ENCODE results near the gene TBC1D14. TPM values are rescaled to one million over a fixed set of nuclear protein-coding genes. Genes with fewer than 3 reads are reported as not detected.

The TBC1D14 gene
- total and polyA plus RNA-seq, 11 donors: 9.8 to 51.0 (median 34.3) TPM

GRCh38 chr4:7045553-7045952 is 135.9 kb downstream of the TBC1D14 start:
- 73 to 86% (median 76%) methylated on average over 8 of the region's 8 CpGs for WGBS, 4 donors

GRCh38 chr4:7045961-7046921 is 136.6 kb downstream of the TBC1D14 start:
- 76 to 81% (median 79%) methylated on average over 23 of the region's 23 CpGs for WGBS, 4 donors
- no peak for ATAC-seq
- TF ChIP-seq POLR2A (IDR thresholded peaks at IDR 0.05) (no peak), CTCF (IDR thresholded peaks at IDR 0.05) (no peak)
- Histone ChIP-seq H3K4me3 (peak overlapping the region in 3 of 12 donors; percentile 13 to 99 (median 99)), H3K27ac (peak overlapping the region in 1 of 12 donors; percentile 5), H3K36me3 (peaks cover 0 to 15% (median 0%) of the 10 kb centered on the region in 9 donors), H3K9me3 (no peaks in the 10 kb centered on the region), H3K27me3 (no peaks in the 10 kb centered on the region), H3K4me1 (peaks cover 8 to 73% (median 61%) of the 10 kb centered on the region in 12 donors)
- DNase-seq: peak in 1 of 5 donors; percentile 14
- intact Hi-C loops (cut with DNase I): loop anchor here in 4 of 10 donors (2.0 to 10.0 kb wide), 4 partner anchors 21 to 141 kb away; partner anchors contain the start of gene TBC1D14 (in 2 of the 4)

More at GRCh38 chr4:7045553-7045952, 135.9 kb downstream of the TBC1D14 start:
- DNase-seq (peak in 1 of 5 donors; percentile 3), ATAC-seq (no peak)
- intact Hi-C loops (cut with DNase I): loop anchor here in 4 of 10 donors (2.0 to 10.0 kb wide), 4 partner anchors 21 to 141 kb away; partner anchors contain the start of gene TBC1D14 (in 2 of the 4)
- no peaks in the 10 kb centered on the region for H3K9me3 ChIP-seq
- H3K4me3 ChIP-seq: peak overlapping the region in 4 of 12 donors; percentile 98 to 99 (median 99)
- TF ChIP-seq POLR2A (IDR thresholded peaks at IDR 0.05) (no peak), CTCF (IDR thresholded peaks at IDR 0.05) (no peak)
- no peaks in the 10 kb centered on the region for H3K27me3 ChIP-seq
- H3K27ac ChIP-seq: no peak overlapping the region
- peaks cover 0 to 9% (median 0%) of the 10 kb centered on the region in 9 donors for H3K36me3 ChIP-seq
- peaks cover 8 to 67% (median 58%) of the 10 kb centered on the region in 12 donors for H3K4me1 ChIP-seq

- intact Hi-C loops (cut with DNase I): loop anchor here in 4 of 10 donors (10.0 kb wide), 2 partner anchors 62 to 142 kb away; partner anchors contain the start of gene TBC1D14 (in 2 of the 4)
- Histone ChIP-seq H3K27ac (no peak overlapping the region), H3K27me3 (no peaks in the 10 kb centered on the region), H3K4me1 (peaks cover 8 to 73% (median 58%) of the 10 kb centered on the region in 12 donors), H3K4me3 (no peak overlapping the region), H3K36me3 (peaks cover 0 to 19% (median 0%) of the 10 kb centered on the region in 9 donors), H3K9me3 (no peaks in the 10 kb centered on the region)
- ATAC-seq (no peak), DNase-seq (peak in 1 of 5 donors; percentile 20)
- TF ChIP-seq POLR2A (IDR thresholded peaks at IDR 0.05) (no peak), CTCF (IDR thresholded peaks at IDR 0.05) (no peak)
- 62 to 87% (median 83%) methylated on average over 9 of the region's 9 CpGs for WGBS, 4 donors
These were observed 137.3 kb downstream of the TBC1D14 start for GRCh38 chr4:7046971-7047370.

- ATAC-seq (no peak), DNase-seq (peak in 1 of 5 donors; percentile 5)
- intact Hi-C loops (cut with DNase I): loop anchor here in 4 of 10 donors (10.0 kb wide), 2 partner anchors 64 to 144 kb away; partner anchors contain the start of gene TBC1D14 (in 2 of the 4)
- Histone ChIP-seq H3K4me1 (peaks cover 8 to 83% (median 71%) of the 10 kb centered on the region in 12 donors), H3K27ac (no peak overlapping the region), H3K9me3 (no peaks in the 10 kb centered on the region), H3K36me3 (peaks cover 0 to 23% (median 0%) of the 10 kb centered on the region in 9 donors), H3K27me3 (no peaks in the 10 kb centered on the region), H3K4me3 (no peak overlapping the region)
- TF ChIP-seq POLR2A (IDR thresholded peaks at IDR 0.05) (no peak), CTCF (IDR thresholded peaks at IDR 0.05) (no peak)
- WGBS, 4 donors: 88 to 91% (median 90%) methylated on average over 12 of the region's 12 CpGs
These were observed 139.0 kb downstream of the TBC1D14 start for GRCh38 chr4:7048642-7049041.

Measured in heart left ventricle (tissue), 16 donors.